IPS-NIHi7 (cell line): Measurements from ENCODE around the gene MRE11.
"Not testable (repeated sequence)": the region's sequence is repeated elsewhere in the genome, so short reads cannot be mapped to it uniquely, and the experiment has no call there.

ENCODE experiments used
- DNase-seq: peaks from one replicate; pipeline ENCODE4 v3.0.0; 2012; ENCODE audit warnings: mixed read lengths; ENCODE audit errors: extremely low spot score

Gene MRE11

GRCh38 chr11:94424011-94424410 lies 69.6 kb downstream of the MRE11 start:
- no peak for DNase-seq

DNA sequence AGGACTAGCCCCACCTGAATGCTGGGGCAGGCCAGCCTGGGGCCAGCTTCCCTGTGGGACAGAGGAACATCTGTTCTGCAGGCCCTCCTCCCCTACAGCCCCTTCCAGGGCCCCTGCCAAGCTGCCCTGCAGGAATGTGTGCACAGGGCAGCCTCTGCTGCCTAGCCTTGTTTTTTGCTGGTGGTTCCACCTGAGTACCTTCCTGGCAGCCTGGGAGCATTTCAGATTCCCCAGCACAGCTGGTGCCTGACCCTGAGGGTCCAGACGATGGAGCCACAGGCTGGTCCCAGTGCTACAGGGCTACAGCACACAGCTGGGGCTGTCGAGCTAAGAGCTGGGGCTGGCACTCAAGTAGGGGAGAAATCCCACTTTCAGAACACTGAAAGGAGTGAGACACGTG lies 70.1 kb downstream of the MRE11 start:
- DNase-seq, result no peak

DNA sequence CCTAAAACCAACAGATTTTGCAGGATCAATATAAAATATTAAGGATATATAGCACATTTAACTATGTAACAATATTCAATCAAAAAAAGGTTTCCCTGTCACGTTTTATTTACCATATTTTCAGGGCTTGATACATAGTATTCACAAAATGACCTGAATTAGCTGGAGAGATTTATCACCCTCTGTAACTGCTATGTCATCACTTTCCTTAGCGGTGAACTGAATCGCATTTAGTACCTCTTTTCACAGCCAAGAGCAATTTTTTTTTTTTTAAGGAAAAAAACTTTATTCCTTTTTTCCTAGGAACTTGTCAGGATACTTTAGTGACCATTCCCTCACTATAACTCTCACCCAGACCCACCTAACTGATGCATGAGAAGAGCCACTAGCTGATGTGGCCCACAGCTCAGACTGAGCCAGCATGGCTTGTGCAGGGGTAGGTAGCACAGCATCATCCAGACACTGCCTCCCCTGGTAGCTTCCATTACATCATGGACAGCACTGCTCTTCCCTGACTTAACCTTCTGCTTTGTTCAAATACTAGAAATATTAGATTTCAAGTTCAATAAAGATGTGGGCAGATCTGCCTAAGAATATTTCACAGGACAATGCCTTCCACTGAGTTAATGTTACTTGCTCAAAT lies 75.4 kb downstream of the MRE11 start:
- DNase-seq, result no peak

DNA sequence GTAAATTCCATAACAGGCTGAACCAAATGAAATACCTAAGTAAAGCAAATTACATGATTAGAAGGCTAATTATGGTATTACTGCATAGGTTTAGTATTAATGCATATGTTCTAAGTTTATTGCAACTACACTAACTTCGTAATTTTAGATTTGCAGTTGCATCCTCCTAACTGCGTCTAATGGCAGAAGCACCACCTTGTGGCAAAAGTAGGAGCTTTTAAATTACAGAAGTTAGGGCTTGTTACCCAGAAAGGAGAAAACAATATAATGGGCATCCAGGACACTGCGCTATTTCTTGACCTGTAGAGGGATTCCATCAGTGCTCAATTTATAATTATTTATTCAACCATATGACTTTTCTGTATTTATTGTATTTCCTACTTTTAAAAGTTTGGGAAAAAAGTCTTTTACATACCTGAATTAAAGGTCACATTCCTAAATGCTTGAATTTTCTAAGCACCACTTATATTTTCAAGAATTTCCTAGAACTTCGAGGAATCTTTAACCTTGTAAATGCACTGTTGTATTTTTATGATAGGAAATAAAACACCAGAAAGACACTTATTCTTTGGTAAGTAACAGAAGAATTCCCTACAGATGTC lies 76.2 kb downstream of the MRE11 start:
- DNase-seq, result no peak

GRCh38 chr11:94405062-94405833 lies 88.4 kb downstream of the MRE11 start:
- no peak for DNase-seq

- DNase-seq, result no peak
These were observed 91.3 kb downstream of the MRE11 start for GRCh38 chr11:94402355-94402754.

- no peak for DNase-seq
These were observed 91.8 kb downstream of the MRE11 start for GRCh38 chr11:94401773-94402265.

DNA sequence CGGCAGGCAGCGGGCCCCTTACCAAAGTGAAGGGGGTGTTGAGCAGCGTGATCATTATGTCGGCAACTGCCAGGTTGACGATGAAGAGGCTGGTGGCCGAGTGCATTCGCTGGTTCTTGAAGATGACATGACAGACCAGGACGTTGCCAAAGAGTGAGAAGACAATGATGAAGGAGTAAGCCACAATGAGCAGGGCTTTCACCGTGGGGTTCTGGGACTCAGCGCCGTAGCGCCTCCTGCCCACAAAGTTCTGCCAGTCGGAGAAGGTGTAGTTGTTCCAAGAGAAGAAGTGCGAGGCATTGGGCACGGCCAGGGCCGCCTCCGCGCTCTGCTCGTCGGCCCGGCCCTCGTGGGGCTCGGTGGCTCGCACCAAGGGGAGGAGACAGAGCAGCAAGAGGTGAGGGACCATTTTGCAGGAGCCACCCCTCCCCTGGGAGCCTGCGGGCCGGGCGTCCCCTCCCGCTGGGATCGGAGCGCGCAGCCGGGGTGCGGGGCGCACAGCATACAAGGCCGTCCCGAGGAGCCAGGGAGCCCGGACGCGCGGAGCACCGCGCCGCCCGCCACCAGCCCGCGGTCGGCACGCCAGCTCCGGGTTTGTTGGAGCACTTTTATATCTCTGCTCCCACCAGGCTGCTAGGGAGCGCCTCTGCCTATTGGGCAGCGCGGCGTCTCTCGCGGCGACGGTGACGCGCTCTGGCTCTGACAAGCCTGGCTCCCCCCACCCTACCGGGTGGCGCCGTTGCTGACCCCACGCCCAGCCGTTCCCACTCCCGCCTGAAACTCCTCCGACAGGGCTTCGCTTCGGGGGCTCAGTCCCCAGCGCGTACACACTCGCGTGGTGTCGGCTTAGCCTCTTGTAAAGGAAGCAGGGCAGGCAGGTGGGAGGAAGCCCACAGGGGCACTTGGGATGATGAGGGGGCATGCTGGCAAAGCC lies 92.5 kb downstream of the MRE11 start, which contains the start of gene GPR83:
GPR83 (minus strand) TSS at position 581 of the 934 bp plus-strand sequence; CDS start at position 409, 172 bp downstream.
- peak; percentile 73 for DNase-seq

DNA sequence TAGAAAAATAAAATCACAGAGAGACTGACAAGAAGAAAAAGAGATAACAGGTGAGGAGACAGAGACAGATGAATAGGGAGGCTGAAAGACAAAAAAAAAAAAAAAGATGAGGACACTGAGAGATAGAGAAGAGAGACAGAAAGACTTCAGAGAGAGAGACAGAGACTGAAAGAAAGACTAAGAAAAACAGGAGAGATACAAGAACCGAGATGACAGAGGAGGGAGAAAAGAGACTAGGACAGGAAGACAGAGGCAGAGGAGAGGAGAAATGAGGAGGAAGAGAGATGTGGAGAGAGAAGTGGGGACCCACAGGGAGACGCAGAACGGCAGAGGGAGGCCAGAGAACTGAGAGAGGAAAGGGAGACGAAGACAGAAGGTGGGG lies 93.2 kb downstream of the MRE11 start:
- DNase-seq, result no peak

- no peak for DNase-seq
These were observed 93.6 kb downstream of the MRE11 start for GRCh38 chr11:94400050-94400449.

DNA sequence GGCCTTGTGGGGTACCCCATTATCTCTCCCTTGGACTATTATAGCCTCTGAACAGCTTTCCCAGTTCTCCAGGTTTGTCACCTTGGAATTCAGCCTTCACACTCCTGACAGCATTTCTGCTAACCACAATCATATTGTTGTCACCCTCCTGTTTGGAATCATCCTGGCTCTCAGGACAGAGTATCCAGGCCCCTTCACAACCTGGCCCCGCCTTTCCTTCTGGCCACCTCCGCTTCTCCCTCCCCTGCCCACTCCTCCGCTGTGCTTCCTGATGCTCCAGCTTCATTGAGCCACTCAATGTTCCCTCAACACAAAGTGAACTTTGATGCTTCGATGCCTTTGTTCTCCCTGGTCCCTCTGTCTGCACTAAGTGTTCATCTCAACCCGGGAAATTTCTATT lies 95.5 kb downstream of the MRE11 start:
- DNase-seq, result no peak

DNA sequence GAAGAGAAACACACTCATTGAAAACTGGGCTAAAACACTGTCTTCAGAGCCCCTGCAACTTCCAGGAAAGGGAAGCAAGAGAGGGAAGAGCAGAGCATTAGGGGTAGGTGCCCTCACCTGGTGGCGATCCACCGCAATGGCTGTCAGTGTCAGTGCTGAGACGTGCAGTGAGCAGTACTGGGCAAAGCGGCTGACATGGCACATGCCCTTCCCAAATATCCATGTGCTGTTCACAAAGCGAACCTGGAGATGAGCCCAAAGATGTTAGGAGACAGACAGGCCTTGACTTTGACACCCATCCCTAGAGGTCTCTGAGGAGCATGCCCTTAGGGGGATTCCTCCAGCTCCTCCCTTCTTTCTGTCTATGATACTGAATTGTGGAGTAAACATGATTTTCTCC lies 97.4 kb downstream of the MRE11 start:
- no peak for DNase-seq

- DNase-seq, result not testable (repeated sequence)
These were observed 101.7 kb downstream of the MRE11 start for GRCh38 chr11:94391937-94392336.

- DNase-seq, result no peak
These were observed 114.0 kb downstream of the MRE11 start for GRCh38 chr11:94379613-94380012.

DNA sequence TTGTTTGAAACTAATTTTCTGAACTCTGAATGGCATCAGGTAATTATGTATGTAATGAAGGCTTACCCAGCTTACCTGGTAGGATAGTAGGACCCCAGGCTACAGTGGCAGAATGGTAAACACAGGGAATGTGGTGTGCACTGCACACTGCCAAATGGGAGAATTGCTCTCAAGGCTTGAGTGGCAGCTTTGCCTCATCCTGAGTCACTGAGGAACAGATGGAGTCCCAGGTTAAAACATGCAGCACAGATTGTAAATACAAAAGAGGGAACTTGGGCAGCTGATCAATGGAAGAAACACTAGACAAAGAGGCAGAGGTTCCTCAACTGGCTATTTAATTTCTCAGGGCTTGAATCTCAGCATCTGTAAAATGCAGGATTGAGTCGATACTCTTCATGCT lies 116.8 kb downstream of the MRE11 start:
- DNase-seq, result no peak

GRCh38 chr11:94370576-94370975 lies 123.1 kb downstream of the MRE11 start:
- DNase-seq, result not testable (repeated sequence)
